SU-DHL-6 (cell line): ENCODE data around the gene KIF15.
"Not testable (repeated sequence)": the region's sequence is repeated elsewhere in the genome, so short reads cannot be mapped to it uniquely, and the experiment has no call there.

Experiments
- EZH2phosphoT487 ChIP-seq: fragments of 200-600 bp; sonication (generic), shearing (Covaris generic); conservative IDR thresholded peaks from 2 replicates; pipeline ENCODE4 v1.6.1; 2018; ENCODE audit warnings: mild to moderate bottlenecking, antibody characterized with exemption, low read length, moderate library complexity, mixed read lengths
- TF ChIP-seq, protein P1 (sequence below): fragments of 200-600 bp; sonication (generic); IDR thresholded peaks from one replicate; pipeline ENCODE4 v1.5.1; 2017; ENCODE audit warnings: antibody characterized with exemption, mild to moderate bottlenecking, low read length, moderate library complexity; ENCODE audit not compliant: insufficient read depth, poor library complexity, severe bottlenecking

DNA sequence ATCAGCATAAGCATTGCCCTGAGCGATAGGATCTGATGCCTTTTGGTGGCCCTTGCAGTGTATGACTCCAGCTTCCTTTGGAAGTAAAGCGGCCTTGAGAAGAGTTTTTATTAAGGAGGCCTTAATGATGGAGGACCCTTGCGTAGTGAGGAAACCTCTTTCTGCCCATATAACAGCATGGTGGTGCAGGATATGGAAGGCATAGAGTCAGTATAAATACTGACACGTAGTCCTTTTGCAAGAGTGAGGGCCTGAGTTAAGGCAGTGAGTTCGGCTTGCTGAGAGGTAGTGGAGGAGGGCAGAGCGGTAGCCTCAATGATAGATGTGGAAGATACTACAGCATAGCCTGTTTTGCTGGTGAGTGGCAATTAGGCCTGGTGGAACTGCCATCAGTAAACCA lies 95.1 kb downstream of the KIF15 start:
- TF ChIP-seq, protein P1, sequence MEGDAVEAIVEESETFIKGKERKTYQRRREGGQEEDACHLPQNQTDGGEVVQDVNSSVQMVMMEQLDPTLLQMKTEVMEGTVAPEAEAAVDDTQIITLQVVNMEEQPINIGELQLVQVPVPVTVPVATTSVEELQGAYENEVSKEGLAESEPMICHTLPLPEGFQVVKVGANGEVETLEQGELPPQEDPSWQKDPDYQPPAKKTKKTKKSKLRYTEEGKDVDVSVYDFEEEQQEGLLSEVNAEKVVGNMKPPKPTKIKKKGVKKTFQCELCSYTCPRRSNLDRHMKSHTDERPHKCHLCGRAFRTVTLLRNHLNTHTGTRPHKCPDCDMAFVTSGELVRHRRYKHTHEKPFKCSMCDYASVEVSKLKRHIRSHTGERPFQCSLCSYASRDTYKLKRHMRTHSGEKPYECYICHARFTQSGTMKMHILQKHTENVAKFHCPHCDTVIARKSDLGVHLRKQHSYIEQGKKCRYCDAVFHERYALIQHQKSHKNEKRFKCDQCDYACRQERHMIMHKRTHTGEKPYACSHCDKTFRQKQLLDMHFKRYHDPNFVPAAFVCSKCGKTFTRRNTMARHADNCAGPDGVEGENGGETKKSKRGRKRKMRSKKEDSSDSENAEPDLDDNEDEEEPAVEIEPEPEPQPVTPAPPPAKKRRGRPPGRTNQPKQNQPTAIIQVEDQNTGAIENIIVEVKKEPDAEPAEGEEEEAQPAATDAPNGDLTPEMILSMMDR: not testable (repeated sequence)
- TF ChIP-seq EZH2phosphoT487: not testable (repeated sequence)
